ENCODE data around the gene ALDH16A1.

The ALDH16A1 gene

DNA sequence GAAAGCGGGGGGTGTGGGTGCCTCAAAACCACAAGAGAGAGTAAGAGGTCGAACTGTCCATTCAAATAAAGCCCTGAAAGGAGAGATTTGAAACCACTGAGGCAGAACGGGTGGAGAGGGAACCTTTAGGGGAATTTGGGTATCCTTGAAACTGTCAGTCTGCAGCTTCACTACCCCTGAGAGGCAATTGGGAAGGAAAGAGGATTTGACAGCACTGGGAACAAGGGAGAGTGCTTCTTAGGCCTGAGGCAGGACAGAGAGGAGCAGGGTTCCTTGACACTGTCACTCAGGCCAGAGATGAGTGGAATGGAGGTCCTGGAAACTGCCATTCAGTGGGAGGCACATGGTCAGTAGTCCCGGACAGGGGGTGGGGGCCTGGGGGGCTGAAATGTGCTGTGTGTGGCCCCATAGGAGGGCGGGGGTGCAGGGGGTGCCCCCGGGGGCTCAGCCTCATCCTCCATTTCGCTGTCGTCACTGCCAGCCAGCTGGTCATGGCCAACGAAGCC is 22.8 kb upstream of the ALDH16A1 start:
- no peak overlapping the region for H3K4me3 ChIP-seq (ENCODE audit: low read depth, low read length)
- TF ChIP-seq, protein P1, sequence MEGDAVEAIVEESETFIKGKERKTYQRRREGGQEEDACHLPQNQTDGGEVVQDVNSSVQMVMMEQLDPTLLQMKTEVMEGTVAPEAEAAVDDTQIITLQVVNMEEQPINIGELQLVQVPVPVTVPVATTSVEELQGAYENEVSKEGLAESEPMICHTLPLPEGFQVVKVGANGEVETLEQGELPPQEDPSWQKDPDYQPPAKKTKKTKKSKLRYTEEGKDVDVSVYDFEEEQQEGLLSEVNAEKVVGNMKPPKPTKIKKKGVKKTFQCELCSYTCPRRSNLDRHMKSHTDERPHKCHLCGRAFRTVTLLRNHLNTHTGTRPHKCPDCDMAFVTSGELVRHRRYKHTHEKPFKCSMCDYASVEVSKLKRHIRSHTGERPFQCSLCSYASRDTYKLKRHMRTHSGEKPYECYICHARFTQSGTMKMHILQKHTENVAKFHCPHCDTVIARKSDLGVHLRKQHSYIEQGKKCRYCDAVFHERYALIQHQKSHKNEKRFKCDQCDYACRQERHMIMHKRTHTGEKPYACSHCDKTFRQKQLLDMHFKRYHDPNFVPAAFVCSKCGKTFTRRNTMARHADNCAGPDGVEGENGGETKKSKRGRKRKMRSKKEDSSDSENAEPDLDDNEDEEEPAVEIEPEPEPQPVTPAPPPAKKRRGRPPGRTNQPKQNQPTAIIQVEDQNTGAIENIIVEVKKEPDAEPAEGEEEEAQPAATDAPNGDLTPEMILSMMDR (IDR thresholded peaks at IDR 0.05; ENCODE audit: borderline replicate concordance, insufficient read depth, low read depth, low read length), result no peak

DNA sequence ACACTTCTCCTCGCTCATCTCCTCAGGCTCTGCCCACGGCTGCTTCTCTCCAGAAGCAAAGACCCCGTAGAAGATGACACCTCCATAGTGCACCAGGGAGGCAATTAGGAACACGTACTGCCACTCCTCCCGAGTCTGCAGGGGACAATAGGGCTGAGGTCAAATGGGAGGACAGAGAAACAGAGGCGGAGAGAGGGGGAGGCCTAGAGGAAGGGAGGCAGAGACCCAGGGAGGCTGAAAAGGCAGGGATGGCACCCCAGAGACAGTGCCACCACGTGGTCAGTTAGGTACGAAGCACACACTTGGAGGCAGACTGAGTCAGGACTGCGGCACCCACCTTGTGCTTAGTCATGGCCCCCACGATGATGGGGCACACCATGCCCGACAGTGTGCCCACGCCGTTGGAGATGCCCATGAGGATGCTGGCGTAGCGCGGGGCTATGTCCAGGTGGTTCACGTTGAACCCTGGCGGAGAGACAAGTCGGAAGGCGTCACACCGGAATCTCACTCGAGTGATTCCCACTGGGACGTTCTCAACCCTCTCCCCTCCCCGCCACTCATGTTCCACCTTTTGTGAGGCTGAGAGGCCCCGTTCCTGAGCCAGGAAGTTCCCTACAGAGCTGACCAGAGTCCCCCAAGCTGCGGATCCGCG is 22.2 kb upstream of the ALDH16A1 start:
- no peak overlapping the region for H3K4me3 ChIP-seq (ENCODE audit: low read depth, low read length)
- TF ChIP-seq, protein P1 (IDR thresholded peaks at IDR 0.05; ENCODE audit: borderline replicate concordance, insufficient read depth, low read depth, low read length), result peak; percentile 54

- H3K4me3 ChIP-seq (ENCODE audit: low read depth, low read length), result no peak overlapping the region
Observed at GRCh38 chr19:49431330-49431749, 21.7 kb upstream of the ALDH16A1 start.

DNA sequence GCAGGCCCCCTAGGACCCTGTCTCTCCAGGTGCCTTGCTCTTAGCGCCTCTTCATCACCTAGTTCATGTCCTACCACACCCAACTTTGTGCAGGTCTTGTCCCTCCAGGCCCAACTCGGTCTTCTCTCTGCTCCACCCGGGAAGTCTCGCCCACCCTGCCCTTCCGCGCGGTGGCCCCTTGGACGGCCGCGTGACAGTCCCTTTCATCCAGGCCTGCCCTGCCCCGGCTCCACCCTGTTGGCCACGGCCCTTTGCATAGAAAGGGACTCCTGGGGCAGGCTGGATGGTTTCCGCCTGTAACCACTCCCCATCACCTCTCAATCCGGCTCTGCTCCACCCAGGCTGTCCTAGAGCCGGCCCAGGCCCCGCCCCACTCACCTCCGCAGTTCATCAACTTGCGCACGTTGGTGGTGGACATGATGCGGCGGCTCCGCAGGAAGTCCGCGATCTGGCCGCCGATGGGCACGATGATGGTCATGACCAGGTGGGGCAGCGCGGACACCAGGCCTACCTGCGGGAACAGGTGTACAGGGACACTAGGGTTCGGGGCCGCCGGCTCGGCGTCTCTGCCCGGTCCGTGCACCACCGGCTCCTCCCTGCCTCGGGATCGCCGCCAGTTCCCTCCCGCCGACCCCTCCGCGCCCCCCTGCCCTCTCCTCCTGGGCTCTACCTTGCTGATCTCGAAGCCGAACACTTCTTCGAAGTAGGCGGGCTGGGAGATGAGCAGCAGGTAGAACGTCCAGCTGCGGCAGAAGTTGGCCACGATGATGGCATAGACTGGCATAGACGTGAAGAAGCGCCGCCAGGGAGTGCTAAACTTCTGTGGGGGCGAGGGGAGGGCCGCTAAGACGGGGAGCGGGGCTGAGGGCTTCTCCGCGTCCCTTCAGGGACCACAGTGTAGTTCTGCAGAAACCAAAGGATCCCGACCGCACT is 20.6 kb upstream of the ALDH16A1 start:
- H3K4me3 ChIP-seq (ENCODE audit: low read depth, low read length), result no peak overlapping the region

More at GRCh38 chr19:49431330-49431749, 21.7 kb upstream of the ALDH16A1 start:
- TF ChIP-seq, protein P1 (IDR thresholded peaks at IDR 0.05; ENCODE audit: borderline replicate concordance, insufficient read depth, low read depth, low read length), result no peak

DNA sequence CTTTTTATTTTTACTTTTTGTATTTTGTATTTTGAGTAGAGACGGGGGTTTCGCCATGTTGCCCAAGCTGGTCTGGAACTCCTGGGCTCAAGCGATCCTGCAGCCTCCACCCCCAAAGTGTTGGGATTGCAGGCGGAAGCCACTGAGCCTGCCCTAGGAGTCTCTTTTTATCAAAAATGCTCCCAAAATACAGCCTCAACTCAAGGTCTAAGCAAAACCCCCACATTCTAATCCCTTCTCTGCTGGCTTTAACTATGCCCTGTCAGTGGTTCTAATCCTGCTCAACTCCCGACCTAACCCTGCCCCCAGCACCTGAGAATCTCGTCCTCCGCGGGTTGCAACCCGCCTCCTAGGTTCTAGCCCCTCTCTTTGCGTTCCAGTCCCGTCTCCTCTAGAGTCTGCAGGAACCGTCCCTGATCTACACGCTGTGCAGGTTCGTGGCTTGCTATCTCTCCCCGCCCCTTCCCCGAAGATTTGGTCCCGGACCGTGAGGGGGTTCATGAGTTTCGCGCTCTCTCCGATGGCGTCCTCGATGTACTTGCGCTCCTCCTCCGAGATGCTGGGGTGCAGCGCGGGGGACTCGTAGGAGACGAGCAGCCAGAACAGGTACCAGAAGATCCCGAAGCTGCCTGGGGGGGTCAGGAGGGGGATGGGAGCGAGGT is 19.7 kb upstream of the ALDH16A1 start:
- TF ChIP-seq, protein P1 (IDR thresholded peaks at IDR 0.05; ENCODE audit: borderline replicate concordance, insufficient read depth, low read depth, low read length), result no peak
- H3K4me3 ChIP-seq (ENCODE audit: low read depth, low read length), result no peak overlapping the region

More for the DNA sequence above, 20.6 kb upstream of the ALDH16A1 start:
- TF ChIP-seq, protein P1 (IDR thresholded peaks at IDR 0.05; ENCODE audit: borderline replicate concordance, insufficient read depth, low read depth, low read length), result no peak

- H3K4me3 ChIP-seq (ENCODE audit: low read depth, low read length), result no peak overlapping the region
- TF ChIP-seq, protein P1 (IDR thresholded peaks at IDR 0.05; ENCODE audit: borderline replicate concordance, insufficient read depth, low read depth, low read length), result no peak
Observed at GRCh38 chr19:49434907-49435583, 18.0 kb upstream of the ALDH16A1 start.

All from GM12875 (cell line).